GM18858 (cell line): ENCODE measurements around the gene MED8.

ENCODE experiments used
- ATAC-seq: cut with Tn5 transposase; IDR thresholded peaks from one replicate; pipeline ENCODE4 v1.9.1; 2021; ENCODE audit not compliant: unreplicated experiment

Gene MED8

DNA sequence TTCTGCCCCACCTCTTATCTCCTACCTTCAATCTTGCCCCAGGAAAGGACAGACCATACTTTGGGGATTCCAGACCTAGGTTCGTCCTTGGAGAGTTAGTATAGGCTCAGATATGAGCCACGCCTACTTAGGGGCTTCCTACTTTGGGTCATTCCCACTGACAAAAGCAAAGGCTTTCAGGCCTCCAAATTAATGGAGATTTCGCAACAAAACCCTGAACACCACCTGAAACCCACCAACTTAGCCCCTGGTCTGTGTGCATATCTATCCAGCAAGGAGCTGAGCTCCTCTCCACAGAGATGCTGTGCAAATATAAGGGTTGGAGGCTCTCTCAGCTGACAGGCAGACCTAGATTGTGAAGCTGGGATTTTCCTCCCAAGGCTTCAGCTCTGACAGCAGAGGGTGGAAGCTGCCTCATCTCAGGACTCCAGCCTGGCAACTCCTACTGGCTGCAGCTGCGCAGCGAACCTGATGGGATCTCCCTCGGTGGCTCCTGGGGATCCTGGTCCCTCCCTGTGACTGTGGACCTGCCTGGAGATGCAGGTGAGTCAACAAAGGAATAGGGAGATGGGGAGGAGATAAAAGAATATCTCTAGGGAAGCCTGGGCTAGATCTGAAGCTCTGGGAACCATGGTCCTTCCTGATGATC is 49.9 kb downstream of the MED8 start:
- no peak for ATAC-seq

DNA sequence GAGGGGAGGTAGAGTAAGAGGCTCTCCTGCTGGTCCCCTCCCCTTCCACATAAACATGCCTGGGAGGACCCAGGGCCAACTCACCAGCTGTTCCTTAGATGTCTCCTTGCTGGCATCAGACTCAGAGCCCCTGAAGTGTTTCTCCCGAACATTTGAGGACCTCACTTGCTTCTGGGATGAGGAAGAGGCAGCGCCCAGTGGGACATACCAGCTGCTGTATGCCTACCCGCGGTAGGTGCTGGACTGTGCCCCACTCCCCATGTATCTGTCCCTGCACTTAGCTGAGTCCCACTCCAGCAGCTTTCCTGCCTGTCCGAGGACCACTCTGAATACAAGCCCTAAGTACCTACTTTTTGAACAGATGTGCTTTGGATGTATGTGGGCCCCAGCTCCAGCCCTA is 51.6 kb downstream of the MED8 start:
- ATAC-seq, result no peak

DNA sequence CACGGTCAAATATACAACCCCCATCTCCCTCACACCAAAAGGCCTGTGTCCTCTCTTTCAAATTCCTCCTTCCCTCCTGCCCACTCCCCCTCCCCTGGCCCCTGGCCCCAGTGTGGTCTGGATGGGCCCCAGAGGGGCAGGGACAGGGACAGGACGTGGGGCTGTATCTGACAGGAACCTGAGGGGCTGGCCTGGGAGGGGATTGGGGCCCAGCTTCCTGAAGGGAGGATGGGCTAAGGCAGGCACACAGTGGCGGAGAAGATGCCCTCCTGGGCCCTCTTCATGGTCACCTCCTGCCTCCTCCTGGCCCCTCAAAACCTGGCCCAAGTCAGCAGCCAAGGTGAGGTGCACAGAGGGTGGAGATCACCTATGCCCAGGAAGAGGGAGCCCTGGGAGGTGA is 52.0 kb downstream of the MED8 start, which contains the start of gene MPL:
TSS of gene MPL (plus strand) at position 231 of the 400 bp plus-strand sequence. CDS start at position 262, 31 bp downstream.
- no peak for ATAC-seq

DNA sequence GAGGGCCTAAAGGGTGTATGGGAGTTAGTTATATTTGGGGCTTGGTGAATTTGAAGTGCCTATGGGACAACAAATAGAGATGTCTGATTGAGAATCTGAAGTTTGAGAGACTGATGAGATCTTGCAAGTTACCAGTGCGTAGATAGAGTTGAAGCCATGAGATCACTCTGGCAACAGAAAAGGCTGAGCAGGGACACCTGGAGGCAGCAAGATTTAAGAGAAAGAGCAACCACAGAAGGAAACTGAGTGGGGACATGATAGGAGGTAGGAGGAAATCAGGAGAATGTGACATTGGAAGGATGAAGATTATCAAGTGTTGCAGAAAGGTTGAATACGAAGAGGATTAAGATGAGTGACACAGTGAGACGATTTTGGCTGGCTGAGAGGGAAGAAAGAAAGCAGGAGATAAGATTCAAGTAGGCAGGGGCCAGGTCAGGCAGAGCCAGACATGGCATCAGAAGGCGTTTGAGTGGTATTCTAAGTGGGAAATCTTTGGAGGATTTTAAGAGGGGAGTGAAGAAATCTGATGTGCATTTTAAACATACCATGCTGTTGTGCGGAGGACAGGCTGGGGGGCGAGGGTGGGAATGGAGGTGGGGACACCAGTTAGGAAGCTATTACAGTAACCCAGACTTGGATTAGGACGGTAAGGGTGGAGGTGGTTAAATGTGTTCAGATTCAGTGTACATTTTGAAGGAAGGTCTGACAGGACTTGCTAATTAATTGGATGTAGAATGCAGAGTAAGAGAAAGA is 55.0 kb downstream of the MED8 start:
- ATAC-seq, result no peak
